Measurements from ENCODE around the gene TMPRSS6.

- no peak for TF ChIP-seq CTCF (IDR thresholded peaks at IDR 0.05)
- TF ChIP-seq POLR2A (IDR thresholded peaks at IDR 0.05): no peak
Observed at GRCh38 chr22:37052386-37053309, 56.9 kb downstream of the TMPRSS6 start.
